BJ (cell line): ENCODE data around the gene VCX2. TPM values are rescaled to one million over a fixed set of nuclear protein-coding genes. Genes with fewer than 3 reads are reported as not detected.

Source experiments
- CTCF ChIA-PET: fragments of 350-600 bp; formaldehyde crosslinking; extraction: SDS; loops from one replicate; lab custom pipeline; 2021; ENCODE audit warnings: antibody characterized with exemption, inconsistent platforms; lab: Yijun Ruan, JAX
- POLR2A ChIA-PET: fragments of 300-600 bp; sonication (Branson Sonifier 250); formaldehyde crosslinking; extraction: SDS; loops from one replicate; lab custom pipeline; 2021; ENCODE audit warnings: antibody characterized with exemption; lab: Charles Lee
- DNase-seq: peaks from one replicate; pipeline ENCODE4 v3.0.0-alpha.2; 2011; ENCODE audit warnings: low read depth
- H3K27me3 ChIP-seq: 2 replicates; pipeline ENCODE4 v1.6.0; 2011; ENCODE audit warnings: low read length; ENCODE audit not compliant: control insufficient read depth, insufficient read depth
- H3K36me3 ChIP-seq: 2 replicates; pipeline ENCODE4 v1.5.1; 2011; ENCODE audit warnings: low read length; ENCODE audit not compliant: control insufficient read depth, insufficient read depth
- H3K4me3 ChIP-seq: 2 replicates; pipeline ENCODE4 v1.5.1; 2011; ENCODE audit warnings: low read depth, mild to moderate bottlenecking, control low read depth, low read length
- CTCF ChIP-seq: IDR thresholded peaks from 2 replicates; pipeline ENCODE4 v1.5.1; 2011; ENCODE audit warnings: low read depth, mild to moderate bottlenecking, control low read depth, inconsistent platforms, low read length, moderate library complexity; ENCODE audit not compliant: insufficient read depth
- polyA plus RNA-seq: library from polyadenylated mRNA; depleted of rRNA; stranded (reverse); fragments of >200 nt; gene quantifications from 2 replicates; pipeline ENCODE4 v1.2.3, GENCODE V29; 2011

Gene VCX2
- polyA plus RNA-seq, 1 experiment = not detected

GRCh38 chrX:8194216-8194615 is 23.1 kb upstream of the VCX2 start:
- DNase-seq = no peak
- Histone ChIP-seq H3K4me3 (no peak overlapping the region), H3K36me3 (no peaks in the 10 kb centered on the region), H3K27me3 (no peaks in the 10 kb centered on the region)
- CTCF ChIA-PET = no interaction called here
- POLR2A ChIA-PET = no interaction called here
- TF ChIP-seq CTCF = no peak

DNA sequence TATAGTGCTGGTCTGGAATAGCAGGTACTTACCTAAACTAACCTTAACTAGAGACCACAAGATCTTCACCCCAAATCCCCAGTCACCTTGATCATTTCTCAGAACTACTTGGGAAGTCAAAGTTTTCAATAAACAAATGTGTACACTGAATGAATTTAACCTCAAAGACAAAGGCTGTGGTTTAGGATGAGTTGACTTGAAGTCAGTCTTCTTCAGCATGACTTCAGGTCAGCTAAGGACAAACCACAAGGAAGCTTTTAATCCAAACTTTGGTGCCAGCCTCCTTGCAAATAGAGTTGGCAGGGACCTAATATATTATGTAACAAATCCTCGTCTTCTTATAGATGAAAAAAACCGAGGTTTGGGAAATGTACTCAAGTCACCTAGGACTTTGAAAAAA is 21.2 kb upstream of the VCX2 start:
- TF ChIP-seq CTCF = no peak
- no peak for DNase-seq
- Histone ChIP-seq H3K4me3 (no peak overlapping the region), H3K36me3 (no peaks in the 10 kb centered on the region), H3K27me3 (no peaks in the 10 kb centered on the region)
- ChIA-PET CTCF (no interaction called here), POLR2A (no interaction called here)

DNA sequence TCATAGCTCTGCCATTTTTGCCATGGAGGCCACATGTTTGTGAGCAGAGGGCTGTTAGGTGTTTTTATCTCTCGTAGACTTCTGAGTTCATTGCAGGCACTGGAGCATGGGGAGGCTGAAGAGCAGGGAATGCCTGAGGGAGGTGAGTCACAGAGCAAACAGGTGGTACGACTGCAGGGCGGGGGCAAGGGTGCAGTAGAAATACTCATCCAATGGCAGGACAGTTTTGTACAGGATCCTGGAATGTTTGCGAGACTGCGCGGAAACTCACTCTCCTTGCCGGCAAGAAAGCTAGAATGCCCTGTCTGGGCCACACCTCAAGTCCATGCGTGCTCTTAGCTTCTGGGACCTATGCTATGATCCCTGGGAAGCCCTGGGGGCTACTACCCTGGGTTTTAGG is 20.0 kb upstream of the VCX2 start:
- Histone ChIP-seq H3K27me3 (no peaks in the 10 kb centered on the region), H3K4me3 (no peak overlapping the region), H3K36me3 (no peaks in the 10 kb centered on the region)
- POLR2A ChIA-PET = no interaction called here
- DNase-seq = no peak
- TF ChIP-seq CTCF = no peak
- CTCF ChIA-PET = no interaction called here

GRCh38 chrX:8190341-8190830 is 19.3 kb upstream of the VCX2 start:
- H3K27me3 ChIP-seq = no peaks in the 10 kb centered on the region
- TF ChIP-seq CTCF = no peak
- H3K4me3 ChIP-seq = no peak overlapping the region
- POLR2A ChIA-PET = no interaction called here
- DNase-seq = no peak
- CTCF ChIA-PET = no interaction called here
- H3K36me3 ChIP-seq = no peaks in the 10 kb centered on the region

GRCh38 chrX:8189096-8189830 is 18.2 kb upstream of the VCX2 start:
- Histone ChIP-seq H3K4me3 (no peak overlapping the region), H3K27me3 (no peaks in the 10 kb centered on the region), H3K36me3 (no peaks in the 10 kb centered on the region)
- ChIA-PET POLR2A (no interaction called here), CTCF (no interaction called here)
- no peak for DNase-seq
- TF ChIP-seq CTCF = no peak
